Endothelial cell of umbilical vein (primary cell): ENCODE measurements around the gene OAF. TPM values are rescaled to one million over a fixed set of nuclear protein-coding genes. Genes with fewer than 3 reads are reported as not detected.

Source experiments
- BruUV-seq: library from RNA; stranded (reverse); fragments of 400-500 nt; replicated peaks from 2 replicates; lab custom pipeline; 2021; lab: Mats Ljungman, UMichigan
- CTCF ChIA-PET: fragments of 300-600, 350-600 bp; sonication (Branson Sonifier 250); formaldehyde crosslinking; loops from one replicate; lab custom pipeline; 2021; ENCODE audit warnings: antibody characterized with exemption, inconsistent platforms; lab: Charles Lee
- POLR2A ChIA-PET: fragments of 300-600, 350-600 bp; sonication (Branson Sonifier 250); formaldehyde crosslinking; loops from one replicate; lab custom pipeline; 2021; ENCODE audit warnings: antibody characterized with exemption, inconsistent platforms; lab: Charles Lee
- DNase-seq: peaks from one replicate; pipeline ENCODE4 v3.0.0-alpha.2; 2011; ENCODE audit warnings: low read depth, low spot score
- FAIRE-seq: peaks from 2 replicates; lab custom pipeline; 2011; peaks lifted over from hg19 to GRCh38; lab: Jason Lieb, UNC
- H2AFZ ChIP-seq: 2 replicates; pipeline ENCODE4 v1.6.0; 2012; ENCODE audit warnings: low read depth, low read length, control low read depth, inconsistent platforms
- H3K27ac ChIP-seq: 2 replicates; pipeline ENCODE4 v1.5.1; 2011; ENCODE audit warnings: low read depth, mild to moderate bottlenecking, control low read depth, low read length, moderate library complexity; ENCODE audit not compliant: insufficient read depth
- H3K27me3 ChIP-seq, 2 experiments: 2 replicates each; pipeline versions ENCODE4 v1.6.0 to v1.6.1; 2011; ENCODE audit warnings: low read length in 2 of 2, mixed read lengths in 1 of 2; ENCODE audit not compliant: control insufficient read depth in 2 of 2, insufficient read depth in 2 of 2
- H3K36me3 ChIP-seq, 2 experiments: 2 replicates in 1 of 2; 3 replicates in 1 of 2; pipeline ENCODE4 v1.5.1; 2011; ENCODE audit warnings: low read length in 2 of 2, mild to moderate bottlenecking in 1 of 2, moderate library complexity in 1 of 2; ENCODE audit not compliant: control insufficient read depth in 2 of 2, insufficient read depth in 2 of 2; ENCODE audit errors: extremely low read depth in 1 of 2
- H3K4me1 ChIP-seq: 3 replicates; pipeline ENCODE4 v1.5.1; 2011; ENCODE audit warnings: mild to moderate bottlenecking, low read length; ENCODE audit not compliant: control insufficient read depth, insufficient read depth; ENCODE audit errors: extremely low read depth
- H3K4me2 ChIP-seq: 2 replicates; pipeline ENCODE4 v1.6.1; 2011; ENCODE audit warnings: low read length, control low read depth, mixed read lengths; ENCODE audit not compliant: insufficient read depth
- H3K4me3 ChIP-seq, 3 experiments: fragments of 200-600 bp in 1 of 3; sonication (generic), shearing (Covaris generic) in 1 of 3; replicated peaks in 1 of 3; 2 replicates each; pipeline ENCODE4 v1.5.1; 2011 to 2016; ENCODE audit warnings: control low read depth in 3 of 3, low read length in 3 of 3, mild to moderate bottlenecking in 2 of 3, inconsistent platforms in 1 of 3, low read depth in 1 of 3, moderate library complexity in 1 of 3; ENCODE audit not compliant: insufficient read depth in 1 of 3
- H3K79me2 ChIP-seq: 2 replicates; pipeline ENCODE4 v1.6.0; 2012; ENCODE audit warnings: low read length, inconsistent platforms; ENCODE audit not compliant: control insufficient read depth, insufficient read depth
- H3K9ac ChIP-seq: replicated peaks from 2 replicates; pipeline ENCODE3; 2011; ENCODE audit warnings: low read length, control low read depth; ENCODE audit not compliant: insufficient read depth; ENCODE audit errors: extremely low read depth
- H3K9me1 ChIP-seq: replicated peaks from 3 replicates; pipeline ENCODE4 v1.6.0; 2011; ENCODE audit warnings: mild to moderate bottlenecking, low read length; ENCODE audit not compliant: control insufficient read depth, insufficient read depth; ENCODE audit errors: extremely low read depth
- H3K9me3 ChIP-seq: replicated peaks from 2 replicates; pipeline ENCODE4 v1.5.1; 2012; ENCODE audit warnings: low read length, inconsistent platforms; ENCODE audit not compliant: control insufficient read depth, insufficient read depth
- H4K20me1 ChIP-seq: replicated peaks from 2 replicates; pipeline ENCODE3; 2011; ENCODE audit warnings: mild to moderate bottlenecking, low read length; ENCODE audit not compliant: control insufficient read depth, insufficient read depth; ENCODE audit errors: extremely low read depth
- EZH2 ChIP-seq: IDR thresholded peaks from 2 replicates; pipeline ENCODE4 v1.6.1; 2012; ENCODE audit warnings: borderline replicate concordance, low read depth, mild to moderate bottlenecking, moderate library complexity, low read length, inconsistent platforms; ENCODE audit not compliant: severe bottlenecking
- FOS ChIP-seq: IDR thresholded peaks from 2 replicates; pipeline ENCODE4 v1.6.1; 2011; ENCODE audit warnings: mild to moderate bottlenecking, low read length, moderate library complexity, borderline replicate concordance; ENCODE audit not compliant: insufficient read depth
- JUN ChIP-seq: IDR thresholded peaks from 2 replicates; pipeline ENCODE4 v1.6.1; 2011; ENCODE audit warnings: borderline replicate concordance, low read depth; ENCODE audit not compliant: insufficient read length, insufficient read depth
- POLR2AphosphoS5 ChIP-seq: IDR thresholded peaks from 2 replicates; pipeline ENCODE4 v1.6.1; 2012; ENCODE audit warnings: low read depth, mild to moderate bottlenecking, control low read depth, low read length, moderate library complexity; ENCODE audit not compliant: insufficient read depth
- dilution Hi-C: fragments of 300-500 bp; cut with MboI; formaldehyde crosslinking; loops from one replicate; pipeline ENCODE4 v1.15.0; 2019; ENCODE audit warnings: low sequenced_read_pairs; ENCODE audit not compliant: extremely low pct_ligation_motif_present
- intact Hi-C: fragments of 100-400 bp; cut with micrococcal nuclease; formaldehyde crosslinking; loops from one replicate; pipeline ENCODE4 v1.10.0; 2022
- polyA plus RNA-seq, 4 experiments: library from polyadenylated mRNA; depleted of rRNA in 3 of 4; stranded (reverse) in 3 of 4; unstranded in 1 of 4; fragments of >200 nt; gene quantifications; 2 replicates each; pipeline versions ENCODE4 v1.2.1 to v1.2.3, GENCODE V29; 2011 to 2012; ENCODE audit warnings: missing spikeins in 1 of 4
- total RNA-seq: library from RNA; stranded (reverse); gene quantifications from 2 replicates; pipeline ENCODE4 v1.2.3, GENCODE V29; 2021
- TF ChIP-seq, protein P1 (sequence below): IDR thresholded peaks from 2 replicates; pipeline ENCODE4 v1.6.1; 2011; ENCODE audit not compliant: insufficient read depth, insufficient read length
- TF ChIP-seq, protein P2 (sequence below), 2 donors: IDR thresholded peaks; 1 replicate in 1 of 2; 2 replicates in 1 of 2; pipeline ENCODE4 v1.5.1; 2011; ENCODE audit warnings: low read length in 2 of 2, mild to moderate bottlenecking in 2 of 2, moderate library complexity in 2 of 2, control low read depth in 1 of 2, inconsistent platforms in 1 of 2, low read depth in 1 of 2; ENCODE audit not compliant: insufficient read depth in 1 of 2; ENCODE audit errors: extremely low read depth in 1 of 2

OAF gene
- total and polyA plus RNA-seq, 2 donors (not counting 3 experiments of a cell fraction or from before 2014, with no cell fraction given), result 32.1 to 33.8 TPM

DNA sequence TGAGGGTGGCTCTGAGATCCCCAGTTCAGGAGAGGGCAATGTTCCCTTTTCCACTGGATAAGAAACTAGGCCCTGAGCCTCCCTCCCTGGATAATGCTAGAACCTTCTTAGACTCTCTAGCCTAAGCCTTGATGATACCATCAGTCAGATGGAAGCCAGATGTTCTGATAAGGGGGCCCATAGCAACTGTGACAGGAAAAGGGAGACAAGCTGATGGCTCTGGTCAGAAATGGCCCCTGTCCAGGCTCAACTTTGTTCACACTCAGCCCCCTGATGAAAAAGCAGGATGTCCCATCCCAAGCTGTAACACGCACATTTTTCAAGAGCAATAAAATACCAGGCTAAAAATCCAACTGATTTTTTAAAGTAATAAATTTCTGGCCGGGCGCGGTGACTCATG is 7.2 kb upstream of the OAF start:
- no peaks in the 10 kb centered on the region for H3K9me3 ChIP-seq
- dilution Hi-C loops, result no loop called here

More for the DNA sequence above, 7.2 kb upstream of the OAF start:
- no peaks in the 10 kb centered on the region for H4K20me1 ChIP-seq
- H3K36me3 ChIP-seq, result no peaks in the 10 kb centered on the region
- no peaks in the 10 kb centered on the region for H3K9me1 ChIP-seq
- BruUV-seq, result no TSS peak
- H3K4me1 ChIP-seq, result peaks cover 10% of the 10 kb centered on the region
- no peak overlapping the region for H3K9ac ChIP-seq
- FAIRE-seq (no peak), DNase-seq (no peak)
- H3K27ac ChIP-seq, result no peak overlapping the region
- no peak overlapping the region for H3K4me2 ChIP-seq
- ChIA-PET POLR2A (no interaction called here), CTCF (no interaction called here)
- TF ChIP-seq FOS (no peak), JUN (no peak), EZH2 (no peak), POLR2AphosphoS5 (no peak)
- TF ChIP-seq, protein P1, sequence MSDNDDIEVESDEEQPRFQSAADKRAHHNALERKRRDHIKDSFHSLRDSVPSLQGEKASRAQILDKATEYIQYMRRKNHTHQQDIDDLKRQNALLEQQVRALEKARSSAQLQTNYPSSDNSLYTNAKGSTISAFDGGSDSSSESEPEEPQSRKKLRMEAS, result no peak
- TF ChIP-seq, protein P2, sequence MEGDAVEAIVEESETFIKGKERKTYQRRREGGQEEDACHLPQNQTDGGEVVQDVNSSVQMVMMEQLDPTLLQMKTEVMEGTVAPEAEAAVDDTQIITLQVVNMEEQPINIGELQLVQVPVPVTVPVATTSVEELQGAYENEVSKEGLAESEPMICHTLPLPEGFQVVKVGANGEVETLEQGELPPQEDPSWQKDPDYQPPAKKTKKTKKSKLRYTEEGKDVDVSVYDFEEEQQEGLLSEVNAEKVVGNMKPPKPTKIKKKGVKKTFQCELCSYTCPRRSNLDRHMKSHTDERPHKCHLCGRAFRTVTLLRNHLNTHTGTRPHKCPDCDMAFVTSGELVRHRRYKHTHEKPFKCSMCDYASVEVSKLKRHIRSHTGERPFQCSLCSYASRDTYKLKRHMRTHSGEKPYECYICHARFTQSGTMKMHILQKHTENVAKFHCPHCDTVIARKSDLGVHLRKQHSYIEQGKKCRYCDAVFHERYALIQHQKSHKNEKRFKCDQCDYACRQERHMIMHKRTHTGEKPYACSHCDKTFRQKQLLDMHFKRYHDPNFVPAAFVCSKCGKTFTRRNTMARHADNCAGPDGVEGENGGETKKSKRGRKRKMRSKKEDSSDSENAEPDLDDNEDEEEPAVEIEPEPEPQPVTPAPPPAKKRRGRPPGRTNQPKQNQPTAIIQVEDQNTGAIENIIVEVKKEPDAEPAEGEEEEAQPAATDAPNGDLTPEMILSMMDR (IDR thresholded peaks at IDR 0.05; ENCODE audit: extremely low read depth in 1 of 2, insufficient read depth in 1 of 2, low read depth in 1 of 2, low read length in 2 of 2), result no peak
- no peaks in the 10 kb centered on the region for H3K79me2 ChIP-seq
- H3K27me3 ChIP-seq, result peaks cover 2 to 11% of the 10 kb centered on the region in 2 experiments
- H2AFZ ChIP-seq, result no peak overlapping the region
- H3K4me3 ChIP-seq, result no peak overlapping the region
- intact Hi-C loops, result no loop called here
